GM18508 (cell line): ENCODE results near the gene ZSCAN2.
"Not testable (repeated sequence)": the region's sequence is repeated elsewhere in the genome, so short reads cannot be mapped to it uniquely, and the experiment has no call there.

Experiments
- ATAC-seq: cut with Tn5 transposase; IDR thresholded peaks from one replicate; pipeline ENCODE4 v1.9.1; 2021; ENCODE audit warnings: moderate number of reproducible peaks; ENCODE audit not compliant: insufficient read depth, unreplicated experiment

Gene ZSCAN2

DNA sequence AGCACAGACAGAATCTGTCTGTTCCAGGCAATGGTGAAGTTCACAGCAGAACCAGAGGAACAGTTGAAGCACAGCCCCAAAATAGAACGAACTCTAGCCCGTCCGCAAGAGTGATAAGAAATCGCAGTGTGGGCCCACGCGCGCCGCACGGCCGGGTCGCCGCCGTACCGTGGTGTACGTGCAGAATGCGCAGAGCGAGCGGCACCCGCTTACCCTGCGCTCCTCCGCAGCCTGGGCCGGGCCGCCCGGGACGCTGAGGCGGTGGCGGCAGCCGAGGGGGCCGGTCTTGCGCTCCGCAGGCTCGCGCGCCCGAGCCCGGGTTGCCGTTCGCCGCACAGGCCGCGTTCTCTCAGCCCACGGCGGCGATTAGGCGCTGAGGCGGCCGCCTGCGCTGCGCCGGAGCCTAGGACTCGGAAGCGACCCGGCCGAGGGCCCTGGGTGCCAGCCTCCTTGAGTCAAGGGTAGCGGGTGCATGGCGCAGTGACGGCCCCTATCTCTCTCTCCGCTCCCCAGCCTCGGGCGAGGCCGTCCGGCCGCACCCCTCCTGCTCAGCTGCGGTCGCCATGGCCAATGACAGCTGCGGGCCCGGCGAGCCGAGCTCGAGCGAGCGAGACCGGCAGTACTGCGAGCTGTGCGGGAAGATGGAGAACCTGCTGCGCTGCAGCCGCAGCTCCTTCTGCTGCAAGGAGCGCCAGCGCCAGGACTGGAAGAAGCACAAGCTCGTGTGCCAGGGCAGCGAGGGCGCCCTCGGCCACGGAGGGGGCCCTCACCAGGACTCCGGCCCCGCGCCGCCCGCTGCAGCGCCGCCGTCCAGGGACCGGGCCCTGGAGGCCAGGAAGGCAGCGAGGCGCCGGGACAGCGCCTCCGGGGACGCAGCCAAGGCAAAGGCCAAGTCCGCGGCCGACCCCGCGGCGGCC lies 32.8 kb downstream of the ZSCAN2 start:
- ATAC-seq: no peak

DNA sequence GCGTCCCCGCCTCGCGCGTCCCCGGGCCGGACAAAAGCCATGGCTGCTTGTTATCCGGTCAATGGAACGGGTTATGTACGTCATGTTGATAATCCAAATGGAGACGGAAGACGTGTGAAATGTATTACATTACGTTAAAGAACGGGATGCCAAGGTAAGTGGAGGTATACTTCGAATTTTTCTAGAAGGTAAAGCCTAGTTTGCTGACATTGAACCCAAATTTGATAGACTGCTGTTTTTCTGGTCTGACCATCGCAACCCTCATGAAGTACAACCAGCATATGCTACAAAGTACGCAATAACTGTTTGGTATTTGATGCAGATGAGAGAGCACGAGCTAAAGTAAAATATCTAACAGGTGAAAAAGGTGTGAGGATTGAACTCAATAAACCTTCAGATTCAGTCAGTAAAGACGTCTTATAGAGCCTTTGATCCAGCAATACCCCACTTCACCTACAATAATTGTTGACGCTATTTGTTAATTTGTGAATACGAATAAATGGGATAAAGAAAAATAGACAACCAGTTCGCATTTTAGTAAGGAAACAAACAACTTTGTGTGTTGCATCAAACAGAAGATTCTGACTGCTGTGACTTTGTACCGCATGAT lies 33.5 kb downstream of the ZSCAN2 start:
- no peak for ATAC-seq

DNA sequence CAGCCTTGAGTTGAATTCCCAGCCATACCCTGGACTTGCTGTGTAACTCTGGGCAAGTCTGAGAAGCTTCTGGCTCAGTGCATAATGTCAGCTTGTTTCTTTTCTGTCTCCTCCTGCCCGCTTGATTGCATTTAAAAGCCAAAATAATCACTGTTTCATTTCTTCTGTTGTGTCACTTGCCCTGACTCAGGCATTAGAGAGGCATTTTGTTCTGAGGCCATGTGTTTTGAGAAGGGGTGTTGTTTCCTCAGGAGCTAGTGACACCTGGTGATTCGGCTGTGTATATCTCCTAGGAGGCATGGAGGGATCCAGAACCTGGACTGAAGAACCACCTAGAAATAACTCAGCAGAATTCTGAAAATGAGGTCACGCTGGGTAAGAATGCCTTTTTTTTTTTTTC lies 37.3 kb downstream of the ZSCAN2 start:
- ATAC-seq: no peak

- not testable (repeated sequence) for ATAC-seq
Observed at GRCh38 chr15:84641871-84642270, 41.1 kb downstream of the ZSCAN2 start.

DNA sequence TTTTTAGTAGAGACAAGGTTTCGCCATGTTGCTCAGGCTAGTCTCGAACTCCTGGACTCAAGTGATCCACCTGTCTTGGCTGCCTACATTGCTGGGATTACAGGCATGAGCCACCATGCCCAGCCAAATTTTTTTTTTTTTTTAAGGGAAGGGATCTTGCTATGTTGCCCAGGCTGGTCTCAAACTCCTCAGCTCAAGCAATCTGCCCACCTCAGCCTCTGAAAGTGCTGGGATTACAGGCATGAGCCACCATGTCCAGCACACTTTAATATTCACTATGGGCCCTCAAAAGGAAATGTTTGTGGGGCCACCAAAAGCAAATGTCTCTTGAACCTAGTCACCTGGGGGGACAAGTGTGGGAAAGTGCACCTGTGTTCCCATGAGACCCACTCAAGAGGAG lies 41.8 kb downstream of the ZSCAN2 start:
- ATAC-seq: not testable (repeated sequence)

DNA sequence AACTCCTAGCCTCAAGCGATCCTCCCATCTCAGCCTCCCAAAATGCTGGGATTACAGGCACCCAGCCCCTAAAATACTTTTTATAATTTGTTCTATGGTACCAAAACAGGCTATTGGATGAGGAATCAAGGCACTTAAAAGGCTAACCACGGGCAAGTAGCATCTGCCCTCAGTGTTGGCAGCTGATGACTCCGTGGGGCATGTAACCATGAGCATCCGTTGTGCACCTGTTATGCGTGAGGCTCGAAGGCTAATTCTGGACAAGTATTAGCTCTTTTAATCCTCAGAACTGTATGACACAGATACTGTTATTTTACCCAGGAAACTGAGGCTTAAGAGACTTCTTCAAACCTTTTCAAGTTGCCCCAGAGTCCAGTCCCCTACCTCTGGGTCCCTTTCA lies 43.0 kb downstream of the ZSCAN2 start:
- ATAC-seq: no peak

DNA sequence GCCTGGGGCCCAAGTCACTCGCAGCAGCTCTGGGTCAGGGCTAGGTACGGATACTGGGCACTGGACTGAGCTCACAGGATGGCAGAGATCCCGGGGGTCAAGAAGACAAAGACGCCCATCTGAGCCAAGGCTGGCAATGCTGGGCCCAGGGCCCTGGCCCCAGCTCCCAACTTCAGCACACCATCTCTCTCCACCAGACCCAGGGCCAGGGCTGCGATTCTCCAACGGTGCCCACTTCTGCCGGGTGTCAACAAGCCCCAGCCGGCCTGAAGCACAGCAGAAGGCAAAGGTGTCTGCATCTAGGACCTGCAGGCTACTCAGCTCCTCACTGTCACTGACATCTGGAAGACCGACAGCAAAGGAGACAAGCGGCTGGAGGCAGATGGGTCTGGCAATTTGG lies 44.7 kb downstream of the ZSCAN2 start:
- no peak for ATAC-seq

DNA sequence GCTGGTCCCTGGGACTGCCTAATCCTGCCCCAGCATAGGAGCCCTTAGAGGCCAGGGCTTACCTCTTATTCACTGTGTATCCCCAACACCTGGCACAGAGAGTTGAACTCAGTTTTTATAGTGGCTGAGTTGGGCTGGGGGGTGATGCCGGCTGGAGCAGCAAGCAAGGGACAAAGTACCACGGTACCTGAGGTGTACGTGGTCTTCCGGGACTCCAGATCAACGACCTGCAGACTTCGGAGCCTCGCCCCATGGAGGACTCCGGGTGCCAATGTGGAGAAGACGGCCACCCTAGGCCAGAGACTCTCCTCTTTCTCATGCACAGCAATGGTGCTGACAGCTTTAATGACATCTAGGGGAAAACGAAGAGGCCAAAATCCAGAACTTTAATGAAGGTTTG lies 45.2 kb downstream of the ZSCAN2 start:
- no peak for ATAC-seq

GRCh38 chr15:84647726-84648125 lies 46.9 kb downstream of the ZSCAN2 start:
- ATAC-seq: no peak

GRCh38 chr15:84648539-84648938 lies 47.7 kb downstream of the ZSCAN2 start:
- ATAC-seq: no peak

DNA sequence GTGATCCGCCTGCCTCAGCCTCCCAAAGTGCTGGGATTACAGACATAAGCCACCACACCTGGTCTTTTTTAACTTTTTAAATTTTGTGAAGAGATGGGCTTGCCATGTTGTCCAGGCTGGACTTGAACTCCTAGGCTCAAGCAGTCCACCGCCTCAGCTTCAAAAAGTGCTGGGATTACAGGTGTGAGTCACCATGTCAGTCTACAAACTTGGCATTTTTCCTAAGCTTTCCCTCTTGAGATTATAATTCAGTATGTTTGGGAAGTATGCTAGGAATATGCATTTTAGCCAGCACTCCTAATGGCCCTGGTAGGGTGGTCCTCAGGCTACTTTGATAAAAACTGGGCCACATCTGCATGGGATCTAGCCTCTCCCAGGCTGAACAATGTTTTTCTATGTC lies 48.9 kb downstream of the ZSCAN2 start:
- no peak for ATAC-seq

DNA sequence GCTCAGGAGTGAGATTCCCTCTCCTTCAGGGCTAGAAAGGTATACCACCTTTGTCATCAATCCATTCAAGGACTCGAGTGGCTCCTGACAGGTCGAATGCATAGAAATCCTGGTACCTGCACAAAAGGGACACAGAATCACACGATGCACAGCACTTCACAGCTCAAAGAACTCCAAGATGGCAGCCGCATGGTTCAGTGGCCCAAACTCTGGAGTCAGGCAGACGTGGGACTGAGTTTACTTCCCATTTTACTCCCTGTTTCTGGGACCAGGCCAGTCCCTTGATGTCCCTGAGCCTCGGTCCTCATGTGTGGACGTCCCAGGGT lies 52.7 kb downstream of the ZSCAN2 start:
- no peak for ATAC-seq

- ATAC-seq: peak; percentile 68
Observed at GRCh38 chr15:84653910-84654688, 53.3 kb downstream of the ZSCAN2 start, which contains the start of gene WDR73. WDR73 (minus strand) TSS chr15:84654283; CDS start chr15:84654274, 9 bp downstream.

DNA sequence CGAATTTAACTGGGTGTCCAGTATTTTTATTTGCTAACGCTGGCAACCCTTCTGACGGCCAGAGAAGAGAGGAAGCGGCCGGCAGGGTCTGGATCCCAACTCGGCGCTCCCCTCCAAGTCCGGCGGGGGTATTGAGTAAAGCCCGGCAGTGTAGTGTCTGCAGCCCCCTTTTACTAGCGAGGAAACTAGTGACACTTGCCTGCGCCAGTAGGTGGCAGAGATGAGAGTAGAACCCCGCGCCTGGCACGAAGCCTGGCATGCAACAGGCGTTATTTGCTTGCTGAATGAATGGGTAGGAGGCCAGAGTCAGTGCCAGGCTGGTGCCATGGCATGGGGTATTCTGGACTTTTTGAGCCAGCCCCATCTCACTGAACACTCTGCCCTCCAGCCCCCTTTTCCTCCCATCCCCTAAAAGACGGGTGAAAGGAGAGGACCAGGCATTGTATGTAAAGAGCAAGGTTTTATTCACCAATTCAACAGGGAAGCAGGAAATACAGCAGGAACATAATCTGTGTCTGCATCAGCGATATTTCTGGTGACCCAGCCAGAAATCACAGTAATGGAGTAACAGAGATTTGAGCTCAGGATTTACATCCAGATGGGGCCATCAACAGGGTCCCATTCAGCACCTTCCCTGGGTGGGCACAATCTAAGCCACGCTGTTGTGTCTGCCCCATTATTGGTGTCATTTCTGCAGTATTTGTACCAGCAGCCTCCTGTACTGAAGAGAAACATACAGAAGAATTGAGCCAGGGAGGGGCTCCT lies 54.1 kb downstream of the ZSCAN2 start:
- no peak for ATAC-seq

GRCh38 chr15:84656972-84657371 lies 56.2 kb downstream of the ZSCAN2 start:
- ATAC-seq: no peak

GRCh38 chr15:84657748-84658079 lies 56.9 kb downstream of the ZSCAN2 start:
- no peak for ATAC-seq

- ATAC-seq: no peak
Observed at GRCh38 chr15:84658080-84658787, 57.4 kb downstream of the ZSCAN2 start, which contains the start of gene NMB. NMB (minus strand) TSS chr15:84658199; CDS start chr15:84658152, 47 bp downstream.

- no peak for ATAC-seq
Observed at GRCh38 chr15:84658788-84659411, 58.1 kb downstream of the ZSCAN2 start.
